GM12875 (cell line): ENCODE measurements around the gene C7.

Experiments used
- H3K4me3 ChIP-seq: one replicate; pipeline ENCODE4 v1.5.1; 2011; ENCODE audit warnings: low read depth, low read length, control low read depth
- CTCF ChIP-seq: IDR thresholded peaks from 2 replicates; pipeline ENCODE4 v1.5.1; 2011; ENCODE audit warnings: low read depth, mild to moderate bottlenecking, control low read depth, inconsistent platforms, low read length, moderate library complexity, borderline replicate concordance; ENCODE audit not compliant: insufficient read depth

The C7 gene

GRCh38 chr5:40958811-40959210, 49.5 kb downstream of the C7 start:
- TF ChIP-seq CTCF = no peak
- H3K4me3 ChIP-seq = no peak overlapping the region

- no peak overlapping the region for H3K4me3 ChIP-seq
- TF ChIP-seq CTCF = no peak
These were observed 50.7 kb downstream of the C7 start for GRCh38 chr5:40960037-40960436.

- no peak overlapping the region for H3K4me3 ChIP-seq
- TF ChIP-seq CTCF = no peak
These were observed 53.1 kb downstream of the C7 start for GRCh38 chr5:40962207-40962955.

GRCh38 chr5:40972434-40972833, 63.1 kb downstream of the C7 start:
- no peak overlapping the region for H3K4me3 ChIP-seq
- TF ChIP-seq CTCF = no peak

- no peak for TF ChIP-seq CTCF
These were observed 64.2 kb downstream of the C7 start for GRCh38 chr5:40973364-40974004.

GRCh38 chr5:40976041-40976440, 66.7 kb downstream of the C7 start:
- H3K4me3 ChIP-seq = no peak overlapping the region
- no peak for TF ChIP-seq CTCF

More at GRCh38 chr5:40973364-40974004, 64.2 kb downstream of the C7 start:
- no peak overlapping the region for H3K4me3 ChIP-seq

- no peak for TF ChIP-seq CTCF
- H3K4me3 ChIP-seq = no peak overlapping the region
These were observed 67.5 kb downstream of the C7 start for GRCh38 chr5:40976836-40977235.
